Endodermal cell (in vitro differentiated cells): ENCODE data around the gene TTR. TPM values are rescaled to one million over a fixed set of nuclear protein-coding genes. Genes with fewer than 3 reads are reported as not detected.

Experiments
- DNase-seq: peaks from one replicate; pipeline ENCODE4 v3.0.0-alpha.2; 2017
- H3K27ac ChIP-seq: 2 replicates; pipeline ENCODE4 v1.5.1; 2013; ENCODE audit warnings: mild to moderate bottlenecking, low read depth, low read length, moderate library complexity
- H3K27me3 ChIP-seq: 2 replicates; pipeline ENCODE4 v1.6.1; 2013; ENCODE audit warnings: mild to moderate bottlenecking, low read length, moderate library complexity; ENCODE audit not compliant: insufficient read depth, control insufficient read depth, poor library complexity, severe bottlenecking
- H3K36me3 ChIP-seq: 2 replicates; pipeline ENCODE4 v1.7.0; 2013; ENCODE audit warnings: mild to moderate bottlenecking, low read length, moderate library complexity; ENCODE audit not compliant: control insufficient read depth, insufficient read depth
- H3K4me1 ChIP-seq: one replicate; pipeline ENCODE4 v1.7.0; 2013; ENCODE audit warnings: low read length; ENCODE audit not compliant: control insufficient read depth, insufficient read depth
- H3K4me3 ChIP-seq: 2 replicates; pipeline ENCODE4 v1.5.1; 2013; ENCODE audit warnings: mild to moderate bottlenecking, low read length, moderate library complexity
- H3K9ac ChIP-seq: 2 replicates; pipeline ENCODE4 v1.6.1; 2013; ENCODE audit warnings: mild to moderate bottlenecking, low read length, moderate library complexity; ENCODE audit not compliant: poor library complexity, severe bottlenecking; ENCODE audit errors: extremely low read depth
- H3K9me3 ChIP-seq: 2 replicates; pipeline ENCODE4 v1.6.1; 2013; ENCODE audit warnings: mild to moderate bottlenecking, low read length, moderate library complexity; ENCODE audit not compliant: control insufficient read depth
- H3K27ac Mint-ChIP-seq: 2 replicates; pipeline ENCODE4 v1.8.0; 2020; ENCODE audit warnings: mixed read lengths
- H3K27me3 Mint-ChIP-seq: 2 replicates; pipeline ENCODE4 v1.8.0; 2021; ENCODE audit warnings: mild to moderate bottlenecking, mixed read lengths; ENCODE audit not compliant: insufficient read depth
- H3K36me3 Mint-ChIP-seq: 2 replicates; pipeline ENCODE4 v1.8.0; 2020; ENCODE audit warnings: low read depth, mixed read lengths
- H3K4me1 Mint-ChIP-seq: 2 replicates; pipeline ENCODE4 v1.8.0; 2020; ENCODE audit warnings: mixed read lengths
- H3K4me3 Mint-ChIP-seq: 2 replicates; pipeline ENCODE4 v1.8.0; 2020; ENCODE audit warnings: mild to moderate bottlenecking, moderate library complexity, mixed read lengths
- H3K9me3 Mint-ChIP-seq: 2 replicates; pipeline ENCODE4 v1.8.0; 2020; ENCODE audit warnings: mild to moderate bottlenecking, mixed read lengths
- WGBS, 2 experiments: methylation state at CpG; one replicate each; pipeline versions ENCODE4 v1.1.5 to v1.1.7; 2013; ENCODE audit warnings: missing lambda C conversion rate in 2 of 2, mixed read lengths in 1 of 2; ENCODE audit not compliant: insufficient coverage in 1 of 2, insufficient read length in 1 of 2; 5-methylcytosine and 5-hydroxymethylcytosine counted together
- total RNA-seq, 2 donors: library from RNA; stranded (reverse); fragmentation: NEBNext Ultra II Directional in 1 of 2; extraction: Animal tissue kit (Norgen Biotek cat#: 25700) in 1 of 2; gene quantifications; 2 replicates in 1 of 2; 3 replicates in 1 of 2; pipeline ENCODE4 v1.2.1, GENCODE V29; 2021
- TF ChIP-seq, protein P1 (sequence below): fragments of 200-600 bp; sonication (generic); conservative IDR thresholded peaks from 2 replicates; pipeline ENCODE4 v1.5.0; 2021; ENCODE audit warnings: antibody characterized with exemption, mild to moderate bottlenecking

The TTR gene
- total RNA-seq, 2 donors from 2014 or later, result not detected

DNA sequence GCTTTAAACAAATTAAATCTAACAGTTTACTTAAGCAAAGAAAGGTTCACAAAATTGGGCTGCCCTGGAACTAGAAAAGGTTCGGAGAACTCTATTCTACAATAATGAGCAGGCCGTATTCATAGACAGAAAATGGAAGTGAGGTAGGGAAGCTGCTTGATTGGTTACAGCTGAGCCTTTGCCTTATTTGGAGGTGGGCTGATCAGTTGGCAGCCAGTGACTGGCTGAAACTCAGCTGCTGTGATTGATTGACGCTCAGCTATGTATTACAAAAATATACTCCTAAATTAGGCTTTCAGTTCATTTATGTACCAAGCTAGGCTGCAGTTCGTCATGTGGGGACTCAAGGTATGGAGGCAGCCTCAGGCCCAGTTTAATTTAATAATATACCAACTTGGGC is 42.3 kb upstream of the TTR start:
- Histone ChIP-seq H3K9me3 (no peaks in the 10 kb centered on the region), H3K4me1 (no peaks in the 10 kb centered on the region), H3K27ac (no peak overlapping the region), H3K9ac (no peak overlapping the region), H3K27me3 (no peaks in the 10 kb centered on the region), H3K36me3 (peaks cover 38% of the 10 kb centered on the region), H3K4me3 (no peak overlapping the region)
- no peaks in the 10 kb centered on the region for H3K9me3 Mint-ChIP-seq
- no peak overlapping the region for H3K4me3 Mint-ChIP-seq
- peaks cover 32% of the 10 kb centered on the region for H3K36me3 Mint-ChIP-seq
- no peak overlapping the region for H3K27ac Mint-ChIP-seq
- peaks cover 18% of the 10 kb centered on the region for H3K4me1 Mint-ChIP-seq
- no peaks in the 10 kb centered on the region for H3K27me3 Mint-ChIP-seq
- TF ChIP-seq, protein P1, sequence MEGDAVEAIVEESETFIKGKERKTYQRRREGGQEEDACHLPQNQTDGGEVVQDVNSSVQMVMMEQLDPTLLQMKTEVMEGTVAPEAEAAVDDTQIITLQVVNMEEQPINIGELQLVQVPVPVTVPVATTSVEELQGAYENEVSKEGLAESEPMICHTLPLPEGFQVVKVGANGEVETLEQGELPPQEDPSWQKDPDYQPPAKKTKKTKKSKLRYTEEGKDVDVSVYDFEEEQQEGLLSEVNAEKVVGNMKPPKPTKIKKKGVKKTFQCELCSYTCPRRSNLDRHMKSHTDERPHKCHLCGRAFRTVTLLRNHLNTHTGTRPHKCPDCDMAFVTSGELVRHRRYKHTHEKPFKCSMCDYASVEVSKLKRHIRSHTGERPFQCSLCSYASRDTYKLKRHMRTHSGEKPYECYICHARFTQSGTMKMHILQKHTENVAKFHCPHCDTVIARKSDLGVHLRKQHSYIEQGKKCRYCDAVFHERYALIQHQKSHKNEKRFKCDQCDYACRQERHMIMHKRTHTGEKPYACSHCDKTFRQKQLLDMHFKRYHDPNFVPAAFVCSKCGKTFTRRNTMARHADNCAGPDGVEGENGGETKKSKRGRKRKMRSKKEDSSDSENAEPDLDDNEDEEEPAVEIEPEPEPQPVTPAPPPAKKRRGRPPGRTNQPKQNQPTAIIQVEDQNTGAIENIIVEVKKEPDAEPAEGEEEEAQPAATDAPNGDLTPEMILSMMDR, result no peak
- DNase-seq, result no peak
- 93 to 100% methylated on average over 4 of the region's 4 CpGs for WGBS, 2 experiments

DNA sequence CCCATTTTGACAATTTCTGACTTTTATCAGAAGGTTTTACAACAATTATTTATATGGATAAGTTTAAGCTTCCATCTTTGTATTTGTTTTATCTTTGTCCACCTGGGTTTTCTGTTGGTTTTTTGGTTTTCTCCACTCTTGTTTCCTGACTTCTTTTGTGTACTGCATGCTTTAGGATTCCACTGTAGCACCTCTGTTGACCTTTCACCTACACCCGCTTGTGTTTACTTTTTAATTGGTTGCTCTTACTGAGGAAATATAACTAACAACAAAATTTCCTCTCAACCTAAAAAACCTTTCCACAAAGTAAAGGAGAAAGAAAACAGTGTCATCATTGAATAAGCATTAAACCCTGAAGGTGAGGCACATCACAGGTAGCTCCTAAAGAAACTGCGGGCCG is 39.8 kb upstream of the TTR start:
- H3K27ac ChIP-seq, result no peak overlapping the region
- H3K27me3 ChIP-seq, result no peaks in the 10 kb centered on the region
- no peaks in the 10 kb centered on the region for H3K9me3 ChIP-seq
- H3K36me3 ChIP-seq, result peaks cover 13% of the 10 kb centered on the region
- Mint-ChIP-seq H3K27ac (no peak overlapping the region), H3K4me3 (no peak overlapping the region), H3K9me3 (no peaks in the 10 kb centered on the region), H3K4me1 (peaks cover 33% of the 10 kb centered on the region), H3K36me3 (peaks cover 12% of the 10 kb centered on the region), H3K27me3 (no peaks in the 10 kb centered on the region)
- peaks cover 4% of the 10 kb centered on the region for H3K4me1 ChIP-seq
- no peak for DNase-seq
- H3K9ac ChIP-seq, result no peak overlapping the region
- H3K4me3 ChIP-seq, result no peak overlapping the region
- 92 to 94% methylated on average over 2 to 3 of the region's 3 CpGs for WGBS, 2 experiments
- TF ChIP-seq, protein P1, result no peak

DNA sequence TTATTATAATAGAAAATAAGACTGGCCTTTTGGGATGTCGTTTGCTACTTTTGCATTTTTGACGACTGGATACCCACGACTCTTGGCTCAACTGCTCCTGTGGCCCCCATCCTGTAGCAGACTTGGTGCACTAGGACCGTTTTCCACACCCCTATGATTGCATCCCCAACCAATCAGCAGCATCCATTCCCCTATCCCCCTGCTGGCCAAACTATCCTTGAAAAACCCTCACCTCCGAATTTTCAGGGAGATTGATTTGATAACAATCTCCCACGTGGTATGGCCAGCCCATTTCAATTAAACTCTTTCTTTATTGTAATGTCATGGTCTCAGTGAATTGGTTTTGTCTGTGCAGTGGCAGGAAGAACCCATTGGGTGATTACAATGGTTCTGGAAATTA is 37.9 kb upstream of the TTR start:
- TF ChIP-seq, protein P1, result peak; percentile 59
- Mint-ChIP-seq H3K27me3 (no peaks in the 10 kb centered on the region), H3K36me3 (peaks cover 7% of the 10 kb centered on the region), H3K4me1 (peaks cover 33% of the 10 kb centered on the region), H3K4me3 (no peak overlapping the region), H3K9me3 (no peaks in the 10 kb centered on the region), H3K27ac (no peak overlapping the region)
- Histone ChIP-seq H3K9ac (no peak overlapping the region), H3K4me3 (no peak overlapping the region), H3K27ac (no peak overlapping the region), H3K4me1 (peaks cover 4% of the 10 kb centered on the region), H3K36me3 (peaks cover 3% of the 10 kb centered on the region), H3K27me3 (no peaks in the 10 kb centered on the region), H3K9me3 (no peaks in the 10 kb centered on the region)
- WGBS, 2 experiments, result 72% methylated on average over 6 of the region's 6 CpGs; no CpG with 5 or more reads in 1 of the 2 experiments
- no peak for DNase-seq
